Esophagus muscularis mucosa (tissue), 4 donors: Measurements from ENCODE around the gene POLR3GL. TPM values are rescaled to one million over a fixed set of nuclear protein-coding genes. Genes with fewer than 3 reads are reported as not detected.

ENCODE experiments used
- DNase-seq: peaks from one replicate; pipeline ENCODE4 v3.0.0-alpha.2; 2017; ENCODE audit errors: extremely low spot score
- H3K27ac ChIP-seq, 4 donors: fragments of 200-600 bp; sonication (generic); replicated peaks in 1 of 4; 1 replicate in 3 of 4; 2 replicates in 1 of 4; pipeline ENCODE4 v1.5.1; 2016 to 2019; ENCODE audit warnings: mild to moderate bottlenecking in 1 of 4
- H3K27me3 ChIP-seq, 4 donors: fragments of 200-600 bp; sonication (generic); one replicate each; pipeline versions ENCODE4 v1.5.1 to v1.6.0; 2016 to 2019
- H3K36me3 ChIP-seq, 4 donors: fragments of 200-600 bp; sonication (generic); one replicate each; pipeline ENCODE4 v1.5.1; 2016 to 2019
- H3K4me1 ChIP-seq, 4 donors: fragments of 200-600 bp; sonication (generic); one replicate each; pipeline ENCODE4 v1.5.1; 2016 to 2019
- H3K4me3 ChIP-seq, 4 donors: fragments of 200-600 bp; sonication (generic); 1 replicate in 2 of 4; 2 replicates in 2 of 4; pipeline ENCODE4 v1.5.1; 2016 to 2019; ENCODE audit warnings: mild to moderate bottlenecking in 4 of 4, moderate library complexity in 1 of 4
- H3K9me3 ChIP-seq, 4 donors: fragments of 200-600 bp; sonication (generic); 1 replicate in 3 of 4; 2 replicates in 1 of 4; pipeline ENCODE4 v1.5.1; 2016 to 2019
- CTCF ChIP-seq, 3 experiments: fragments of 200-600 bp in 2 of 3; fragments of 450-650 bp in 1 of 3; sonication (generic) in 2 of 3; IDR thresholded peaks; one replicate each; pipeline ENCODE4 v1.5.1; 2017 to 2019; ENCODE audit warnings: antibody characterized with exemption in 3 of 3, mild to moderate bottlenecking in 2 of 3, moderate library complexity in 1 of 3
- EP300 ChIP-seq: sonication (generic); formaldehyde crosslinking; IDR thresholded peaks from one replicate; pipeline ENCODE4 v1.6.1; 2017; ENCODE audit warnings: antibody characterized with exemption
- POLR2A ChIP-seq: fragments of 450-650 bp; IDR thresholded peaks from one replicate; pipeline ENCODE4 v1.6.1; 2017; ENCODE audit warnings: antibody characterized with exemption, moderate library complexity, mild to moderate bottlenecking, low read depth
- POLR2AphosphoS5 ChIP-seq, 2 donors: sonication (generic); formaldehyde crosslinking; IDR thresholded peaks; one replicate each; pipeline ENCODE4 v1.6.1; 2017; ENCODE audit warnings: antibody characterized with exemption in 2 of 2
- WGBS: methylation state at CpG from one replicate; pipeline ENCODE4 v1.1.5; 2018; 5-methylcytosine and 5-hydroxymethylcytosine counted together
- intact Hi-C: fragments of 100-400 bp; cut with DNase I; formaldehyde crosslinking; loops from one replicate; pipeline ENCODE4 v1.15.1; 2023
- total RNA-seq, 4 donors: library from RNA; depleted of rRNA; stranded (reverse); fragments of >200 nt; gene quantifications; one replicate each; pipeline versions ENCODE4 v1.1.0 to v1.2.1, GENCODE V29; 2016

Gene POLR3GL
- total RNA-seq, 4 donors from 2014 or later, result 29.0 to 41.5 (median 35.5) TPM

- no peaks in the 10 kb centered on the region for H3K9me3 ChIP-seq
- no peaks in the 10 kb centered on the region for H3K36me3 ChIP-seq
- peak overlapping the region; percentile 98 to 100 (median 98) for H3K27ac ChIP-seq
- no peak for TF ChIP-seq EP300
- TF ChIP-seq POLR2AphosphoS5 (IDR thresholded peaks at IDR 0.05), result no peak
- TF ChIP-seq CTCF (IDR thresholded peaks at IDR 0.05), result no peak
- TF ChIP-seq POLR2A, result no peak
- H3K27me3 ChIP-seq, result no peaks in the 10 kb centered on the region
- no peak overlapping the region for H3K4me3 ChIP-seq
- no peak for DNase-seq
- peaks cover 51 to 88% (median 82%) of the 10 kb centered on the region in 4 donors for H3K4me1 ChIP-seq
- intact Hi-C loops, result no loop called here
Measured at GRCh38 chr1:145958734-145959133, 5.8 kb upstream of the POLR3GL start.

- Histone ChIP-seq H3K27me3 (no peaks in the 10 kb centered on the region), H3K36me3 (no peaks in the 10 kb centered on the region), H3K9me3 (no peaks in the 10 kb centered on the region), H3K4me1 (peaks cover 49 to 86% (median 81%) of the 10 kb centered on the region in 4 donors), H3K27ac (peak overlapping the region; percentile 98 to 100 (median 98)), H3K4me3 (no peak overlapping the region)
- TF ChIP-seq EP300 (no peak), POLR2AphosphoS5 (IDR thresholded peaks at IDR 0.05) (no peak), POLR2A (no peak), CTCF (IDR thresholded peaks at IDR 0.05) (no peak)
- DNase-seq, result no peak
- intact Hi-C loops, result no loop called here
Measured at GRCh38 chr1:145959333-145959732, 5.2 kb upstream of the POLR3GL start.

DNA sequence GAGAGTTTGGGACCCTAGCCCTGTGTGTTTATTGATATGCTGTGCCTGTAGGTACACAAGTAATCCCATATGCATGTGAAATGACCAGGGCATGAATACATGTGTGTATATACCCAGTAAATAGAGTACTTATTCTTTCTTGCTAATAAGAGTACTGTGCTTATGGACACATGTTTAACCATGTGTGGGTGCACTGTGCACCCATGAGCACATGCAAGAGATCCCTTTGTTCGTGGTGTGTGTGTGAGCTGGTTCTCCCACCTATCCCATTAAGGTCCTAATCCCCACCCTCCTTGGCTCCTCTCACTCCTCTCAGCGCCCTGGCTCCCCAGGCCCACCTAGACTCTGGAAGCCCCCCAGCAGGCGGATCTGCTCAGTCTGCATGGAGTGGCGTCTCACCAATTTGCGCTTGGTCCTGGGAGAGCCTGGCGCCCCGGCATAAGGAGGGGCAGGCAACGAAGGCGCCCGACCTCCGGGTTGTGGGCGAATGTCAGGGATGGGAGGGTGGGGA, 4.5 kb upstream of the POLR3GL start:
- H3K4me1 ChIP-seq, result peaks cover 43 to 82% (median 76%) of the 10 kb centered on the region in 4 donors
- H3K9me3 ChIP-seq, result no peaks in the 10 kb centered on the region
- TF ChIP-seq POLR2AphosphoS5 (IDR thresholded peaks at IDR 0.05) (no peak), CTCF (IDR thresholded peaks at IDR 0.05) (no peak), EP300 (no peak), POLR2A (no peak)
- WGBS, result 0% methylated on average over 12 of the region's 12 CpGs
- DNase-seq, result no peak
- no peaks in the 10 kb centered on the region for H3K27me3 ChIP-seq
- H3K36me3 ChIP-seq, result no peaks in the 10 kb centered on the region
- H3K4me3 ChIP-seq, result peak overlapping the region; percentile 67 to 78 (median 74)
- peak overlapping the region; percentile 98 to 100 (median 98) for H3K27ac ChIP-seq
- intact Hi-C loops, result loop anchor here (5.0 kb wide), 1 partner anchor 33 kb away; the partner anchor contains the start of gene RBM8A

DNA sequence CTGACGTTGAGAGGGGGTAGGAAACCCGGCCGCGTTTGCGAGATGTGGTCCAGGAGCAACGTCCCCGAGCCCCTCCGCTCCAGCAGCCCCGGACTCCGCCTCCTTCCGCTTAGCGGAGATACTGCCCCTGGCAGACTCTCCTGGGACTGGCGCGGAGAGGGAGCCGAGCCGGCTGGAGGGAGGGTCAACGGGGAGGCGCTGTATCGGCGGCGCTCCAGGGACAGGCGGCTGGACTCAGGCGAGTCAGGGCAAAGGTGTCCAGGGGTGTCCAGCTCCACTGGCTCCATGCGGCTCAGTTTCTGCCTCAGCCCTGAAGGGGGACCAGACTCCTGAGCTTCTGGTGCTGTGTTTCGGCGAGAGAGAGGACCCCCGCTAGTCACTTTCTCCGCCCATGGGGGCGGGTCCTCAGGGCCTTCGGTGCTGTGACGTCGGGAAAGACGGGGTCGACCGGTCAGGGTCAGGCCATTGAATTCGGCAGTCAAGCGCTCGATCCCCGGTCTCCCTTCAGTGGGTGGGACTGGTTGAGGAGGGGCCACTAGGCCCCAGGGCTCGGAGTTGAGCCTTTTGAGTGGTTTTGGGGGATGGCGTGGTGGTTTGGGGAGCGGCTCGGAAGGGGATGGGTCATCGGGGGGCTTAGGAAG, 3.9 kb upstream of the POLR3GL start:
- Histone ChIP-seq H3K4me3 (peak overlapping the region; percentile 67 to 78 (median 74)), H3K27me3 (no peaks in the 10 kb centered on the region), H3K9me3 (no peaks in the 10 kb centered on the region), H3K4me1 (peaks cover 37 to 82% (median 76%) of the 10 kb centered on the region in 4 donors), H3K27ac (peak overlapping the region; percentile 98 to 100 (median 98)), H3K36me3 (no peaks in the 10 kb centered on the region)
- intact Hi-C loops, result loop anchor here (5.0 kb wide), 1 partner anchor 33 kb away; the partner anchor contains the start of gene RBM8A
- DNase-seq, result no peak
- TF ChIP-seq POLR2A, result peak; percentile 39
- peak in 2 of 3 experiments; percentile 33 to 40 for TF ChIP-seq CTCF (IDR thresholded peaks at IDR 0.05)
- TF ChIP-seq POLR2AphosphoS5 (IDR thresholded peaks at IDR 0.05), result peak in 1 of 2 donors; percentile 85
- TF ChIP-seq EP300, result no peak
- WGBS, result 0% methylated on average over 19 of the region's 44 CpGs
